Sigmoid colon (tissue), 7 donors: ENCODE data around the gene TM9SF3. TPM values are rescaled to one million over a fixed set of nuclear protein-coding genes. Genes with fewer than 3 reads are reported as not detected.

Source experiments
- DNase-seq: peaks from one replicate; pipeline ENCODE4 v3.0.0-alpha.2; 2019
- H3K27ac ChIP-seq, 4 donors: fragments of 200-600 bp; sonication (generic); one replicate each; pipeline ENCODE4 v1.5.1; 2016 to 2019; ENCODE audit warnings: mild to moderate bottlenecking in 1 of 4
- H3K27me3 ChIP-seq, 3 donors: fragments of 200-600 bp; sonication (generic); one replicate each; pipeline ENCODE4 v1.5.1; 2019; ENCODE audit warnings: mild to moderate bottlenecking in 1 of 3
- H3K36me3 ChIP-seq, 4 donors: fragments of 200-600 bp; sonication (generic); one replicate each; pipeline ENCODE4 v1.5.1; 2016 to 2019
- H3K4me1 ChIP-seq, 4 donors: fragments of 200-600 bp; sonication (generic); one replicate each; pipeline ENCODE4 v1.5.1; 2017 to 2019
- H3K4me3 ChIP-seq, 4 donors: fragments of 200-600 bp; sonication (generic); one replicate each; pipeline ENCODE4 v1.5.1; 2017 to 2019; ENCODE audit warnings: mild to moderate bottlenecking in 2 of 4, moderate library complexity in 1 of 4
- H3K9me3 ChIP-seq, 4 donors: fragments of 200-600 bp in 3 of 4; sonication (generic) in 3 of 4; one replicate each; pipeline versions ENCODE4 v1.5.1 to v1.6.1; 2013 to 2019
- EP300 ChIP-seq, 4 donors: sonication (generic); formaldehyde crosslinking; IDR thresholded peaks; one replicate each; pipeline ENCODE4 v1.6.1; 2017; ENCODE audit warnings: antibody characterized with exemption in 4 of 4
- POLR2A ChIP-seq, 2 donors: fragments of 450-650 bp; IDR thresholded peaks; one replicate each; pipeline ENCODE4 v1.6.1; 2016; ENCODE audit warnings: antibody characterized with exemption in 2 of 2, mild to moderate bottlenecking in 2 of 2, moderate library complexity in 2 of 2
- POLR2AphosphoS5 ChIP-seq, 4 donors: sonication (generic); formaldehyde crosslinking; IDR thresholded peaks; one replicate each; pipeline ENCODE4 v1.6.1; 2017; ENCODE audit warnings: antibody characterized with exemption in 4 of 4
- WGBS, 2 donors: extraction: QIAGEN DNeasy Blood & Tissue Kit; methylation state at CpG; one replicate each; pipeline ENCODE4 v1.1.7; 2013; 5-methylcytosine and 5-hydroxymethylcytosine counted together
- intact Hi-C: fragments of 100-400 bp; cut with DNase I; formaldehyde crosslinking; loops from one replicate; pipeline ENCODE4 v1.15.1; 2023
- polyA plus RNA-seq, 3 donors: library from polyadenylated mRNA; stranded (reverse); fragments of 200-250 nt; gene quantifications; one replicate each; pipeline ENCODE4 v1.2.3, GENCODE V29; 2013
- total RNA-seq, 4 donors: library from RNA; depleted of rRNA; stranded (reverse); fragments of >200 nt; gene quantifications; one replicate each; pipeline ENCODE4 v1.1.0, GENCODE V29; 2016
- TF ChIP-seq, protein P1 (sequence below), 4 experiments: fragments of 450-650 bp in 3 of 4; fragments of 200-600 bp in 1 of 4; IDR thresholded peaks; one replicate each; pipeline ENCODE4 v1.5.1; 2016 to 2019; ENCODE audit warnings: antibody characterized with exemption in 4 of 4, mild to moderate bottlenecking in 3 of 4, moderate library complexity in 2 of 4
- donor health status: healthy with polysubstance abuse.
- donor health status: Bipolar disorder and iron deficiency.
- donor health status: healthy.

TM9SF3 gene
- total RNA-seq (100 to 1,000 TPM; 104 to 115 (median 108) TPM), polyA plus RNA-seq (10 to 100 TPM; 18.5 to 64.8 (median 25.2) TPM)

DNA sequence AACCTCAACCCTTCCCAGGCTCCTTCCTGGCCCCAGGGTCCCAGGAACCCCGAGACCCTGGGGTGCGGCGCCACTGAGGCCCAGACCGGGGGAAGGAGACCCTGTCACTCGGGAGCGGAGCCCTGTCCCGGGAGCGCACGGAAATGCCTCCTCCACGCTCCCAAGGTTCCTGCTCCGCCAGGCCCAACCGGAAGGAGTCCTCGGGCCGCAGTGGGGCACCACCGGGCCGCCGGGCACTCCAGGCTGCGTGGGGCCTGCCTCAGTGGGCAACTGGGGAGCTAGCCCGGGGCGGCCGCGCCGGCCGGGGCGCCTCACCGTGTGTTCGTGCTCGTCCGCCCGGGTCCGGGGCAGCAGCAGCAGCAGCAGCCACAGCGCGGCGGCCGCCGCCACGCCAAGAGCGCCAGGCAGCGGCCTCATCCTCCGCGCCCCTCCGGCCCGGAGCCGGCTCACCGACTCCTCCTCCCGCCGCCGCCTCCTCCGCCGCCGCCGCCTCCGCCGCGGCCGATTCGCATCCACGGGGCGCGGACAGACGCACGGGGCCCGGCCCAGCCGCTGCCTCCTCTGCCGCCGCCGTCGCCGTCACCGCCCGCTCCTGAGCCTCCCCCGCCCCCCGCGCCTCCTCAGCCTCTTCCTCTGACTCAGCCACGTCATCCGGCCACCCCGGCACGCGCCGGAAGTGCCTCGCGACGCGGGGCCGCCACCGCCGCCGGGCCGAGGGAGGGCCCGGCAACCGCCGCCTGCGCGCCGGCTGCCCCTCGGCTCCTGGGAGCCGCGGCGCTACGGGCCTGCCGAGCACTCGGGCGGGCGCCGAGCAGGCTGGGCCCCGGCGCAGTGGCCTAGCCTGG, at the start of gene TM9SF3:
Gene TM9SF3 (minus strand): TSS at position 594 of the 845 bp plus-strand sequence. CDS start 177 bp downstream, at position 417.
- peaks cover 0 to 57% (median 53%) of the 10 kb centered on the region in 4 donors for H3K4me1 ChIP-seq
- H3K27ac ChIP-seq = peak within 1 kb of the TSS; percentile 96 to 99 (median 96)
- TF ChIP-seq POLR2A (IDR thresholded peaks at IDR 0.05) (peak in 1 of 2 donors; percentile 16), POLR2AphosphoS5 (IDR thresholded peaks at IDR 0.05) (peak; percentile 58 to 87 (median 78)), EP300 (IDR thresholded peaks at IDR 0.05) (no peak)
- TF ChIP-seq, protein P1, sequence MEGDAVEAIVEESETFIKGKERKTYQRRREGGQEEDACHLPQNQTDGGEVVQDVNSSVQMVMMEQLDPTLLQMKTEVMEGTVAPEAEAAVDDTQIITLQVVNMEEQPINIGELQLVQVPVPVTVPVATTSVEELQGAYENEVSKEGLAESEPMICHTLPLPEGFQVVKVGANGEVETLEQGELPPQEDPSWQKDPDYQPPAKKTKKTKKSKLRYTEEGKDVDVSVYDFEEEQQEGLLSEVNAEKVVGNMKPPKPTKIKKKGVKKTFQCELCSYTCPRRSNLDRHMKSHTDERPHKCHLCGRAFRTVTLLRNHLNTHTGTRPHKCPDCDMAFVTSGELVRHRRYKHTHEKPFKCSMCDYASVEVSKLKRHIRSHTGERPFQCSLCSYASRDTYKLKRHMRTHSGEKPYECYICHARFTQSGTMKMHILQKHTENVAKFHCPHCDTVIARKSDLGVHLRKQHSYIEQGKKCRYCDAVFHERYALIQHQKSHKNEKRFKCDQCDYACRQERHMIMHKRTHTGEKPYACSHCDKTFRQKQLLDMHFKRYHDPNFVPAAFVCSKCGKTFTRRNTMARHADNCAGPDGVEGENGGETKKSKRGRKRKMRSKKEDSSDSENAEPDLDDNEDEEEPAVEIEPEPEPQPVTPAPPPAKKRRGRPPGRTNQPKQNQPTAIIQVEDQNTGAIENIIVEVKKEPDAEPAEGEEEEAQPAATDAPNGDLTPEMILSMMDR (IDR thresholded peaks at IDR 0.05) = no peak
- DNase-seq = peak; percentile 96
- 0 to 1% methylated on average over 107 of the region's 107 CpGs for WGBS, 2 donors
- intact Hi-C loops = loop anchor here (1.0 to 10.0 kb wide), 3 partner anchors 32 to 247 kb away; no protein-coding TSS in a partner anchor
- H3K9me3 ChIP-seq = no peaks in the 10 kb centered on the region
- H3K27me3 ChIP-seq = no peaks in the 10 kb centered on the region
- H3K36me3 ChIP-seq = no peaks in the 10 kb centered on the region
- H3K4me3 ChIP-seq = peak within 1 kb of the TSS; percentile 76 to 95 (median 83)

DNA sequence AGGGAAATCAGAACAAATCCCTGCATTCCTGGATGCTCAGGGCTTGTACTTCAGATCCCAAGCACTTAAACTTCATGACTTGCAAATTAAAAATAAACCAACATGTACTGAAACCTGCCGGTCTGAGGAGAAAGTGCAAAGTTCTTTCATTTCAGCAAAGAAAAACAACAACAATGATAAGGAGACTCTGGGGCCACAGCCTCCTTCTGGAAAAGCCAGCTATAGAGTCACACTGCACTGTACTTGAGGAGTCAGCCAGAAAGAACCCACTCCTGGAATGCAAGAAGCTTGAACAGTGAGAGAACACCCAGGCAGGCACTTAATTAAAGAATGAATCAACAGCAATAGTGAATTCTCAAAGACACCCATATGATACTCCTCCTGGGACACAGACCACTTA, 49.7 kb upstream of the TM9SF3 start:
- H3K4me1 ChIP-seq = no peaks in the 10 kb centered on the region
- H3K27ac ChIP-seq = no peak overlapping the region
- no peak overlapping the region for H3K4me3 ChIP-seq
- TF ChIP-seq POLR2AphosphoS5 (IDR thresholded peaks at IDR 0.05) = no peak
- 11 to 37% methylated on average over 1 of the region's 1 CpG for WGBS, 2 donors
- no peaks in the 10 kb centered on the region for H3K36me3 ChIP-seq
- intact Hi-C loops = no loop called here
- no peaks in the 10 kb centered on the region for H3K27me3 ChIP-seq
- no peak for DNase-seq
- H3K9me3 ChIP-seq = no peaks in the 10 kb centered on the region

DNA sequence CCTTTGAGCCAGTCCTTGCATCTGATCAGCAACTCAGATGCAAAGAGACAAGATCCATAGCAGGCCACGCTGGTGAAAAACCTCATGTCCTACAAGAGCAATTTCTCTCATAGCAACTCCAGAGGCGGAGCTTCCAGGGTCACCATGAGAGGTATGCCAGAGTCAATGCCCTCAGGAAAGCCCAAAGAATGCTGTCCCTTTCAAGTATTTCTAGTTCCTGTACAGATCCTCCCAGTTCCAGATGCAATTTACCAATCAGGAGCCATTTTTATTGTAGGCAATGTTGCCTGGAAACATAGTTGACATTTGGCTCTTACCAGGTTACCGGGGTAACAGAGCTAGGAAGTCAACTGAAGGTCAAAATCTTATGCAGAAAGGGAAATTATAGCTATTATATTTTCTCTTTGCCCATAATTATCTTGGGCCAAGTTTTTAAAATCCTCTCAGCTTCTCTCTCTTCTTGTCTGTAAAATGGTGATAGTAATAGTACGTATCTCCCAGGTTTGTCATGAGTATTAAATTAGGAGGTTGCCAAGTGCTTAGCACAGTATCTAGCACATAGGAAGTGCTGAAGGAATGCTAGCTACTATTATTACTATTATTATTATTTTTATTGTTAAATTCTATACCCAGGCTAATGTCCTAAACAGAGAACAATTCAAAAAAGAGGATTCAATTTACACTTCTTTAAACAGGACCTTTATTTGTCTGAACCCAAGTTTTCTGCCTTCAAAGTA, 46.3 kb upstream of the TM9SF3 start:
- no peak overlapping the region for H3K27ac ChIP-seq
- DNase-seq = no peak
- no peaks in the 10 kb centered on the region for H3K9me3 ChIP-seq
- intact Hi-C loops = no loop called here
- H3K4me1 ChIP-seq = no peaks in the 10 kb centered on the region
- H3K36me3 ChIP-seq = no peaks in the 10 kb centered on the region
- H3K4me3 ChIP-seq = no peak overlapping the region
- TF ChIP-seq POLR2AphosphoS5 (IDR thresholded peaks at IDR 0.05) (no peak), POLR2A (IDR thresholded peaks at IDR 0.05) (no peak), EP300 (IDR thresholded peaks at IDR 0.05) (no peak)
- TF ChIP-seq, protein P1 (IDR thresholded peaks at IDR 0.05) = no peak
- WGBS, 2 donors = 28 to 64% methylated on average over 4 of the region's 4 CpGs
- no peaks in the 10 kb centered on the region for H3K27me3 ChIP-seq

DNA sequence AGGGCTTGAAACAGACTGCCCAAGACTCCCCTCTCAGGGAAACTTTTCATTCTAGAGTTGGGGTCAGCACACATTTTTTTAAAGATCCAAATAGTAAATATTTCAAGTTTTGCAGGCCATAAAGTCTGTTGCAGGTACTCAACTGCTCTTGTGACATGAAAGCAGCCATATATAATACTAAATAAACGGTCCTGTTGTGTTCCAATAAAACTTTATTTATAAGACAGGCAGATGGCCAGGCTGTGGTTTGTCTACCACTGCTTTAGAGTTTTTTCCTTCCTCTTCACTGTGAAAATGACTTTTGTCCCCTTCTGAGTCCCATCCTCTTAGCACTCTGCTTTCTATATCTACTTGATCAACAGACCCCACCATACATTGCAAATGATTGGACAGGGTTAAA, 40.5 kb upstream of the TM9SF3 start:
- DNase-seq = no peak
- Histone ChIP-seq H3K4me1 (no peaks in the 10 kb centered on the region), H3K9me3 (no peaks in the 10 kb centered on the region), H3K27ac (no peak overlapping the region), H3K27me3 (no peaks in the 10 kb centered on the region), H3K4me3 (no peak overlapping the region), H3K36me3 (no peaks in the 10 kb centered on the region)
- intact Hi-C loops = no loop called here
- WGBS, 2 donors = 45 to 60% methylated on average over 1 of the region's 1 CpG
- TF ChIP-seq, protein P1 (IDR thresholded peaks at IDR 0.05) = no peak
- TF ChIP-seq EP300 (IDR thresholded peaks at IDR 0.05) (no peak), POLR2AphosphoS5 (IDR thresholded peaks at IDR 0.05) (no peak), POLR2A (IDR thresholded peaks at IDR 0.05) (no peak)

DNA sequence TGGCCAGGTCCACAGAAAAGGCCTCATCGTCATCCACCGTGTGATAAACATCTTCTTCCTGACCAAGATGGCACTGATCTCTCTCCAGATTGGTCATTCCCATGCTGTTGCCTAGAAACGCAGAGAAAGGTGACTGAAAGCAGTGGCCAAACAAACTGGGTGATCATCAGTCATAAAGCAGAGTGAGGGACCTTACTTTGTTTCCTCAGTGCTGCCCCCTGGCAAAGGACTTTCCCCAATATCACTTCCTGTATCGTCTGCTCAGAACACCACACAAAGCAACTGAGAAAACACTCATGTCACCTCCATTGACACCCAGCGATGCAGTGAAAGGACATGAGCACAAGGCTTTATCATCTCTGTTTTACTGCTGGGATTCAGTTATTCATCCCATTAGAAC, 40.0 kb upstream of the TM9SF3 start:
- WGBS, 2 donors = 91 to 93% methylated on average over 5 of the region's 5 CpGs
- Histone ChIP-seq H3K36me3 (no peaks in the 10 kb centered on the region), H3K4me1 (no peaks in the 10 kb centered on the region), H3K27ac (no peak overlapping the region), H3K9me3 (no peaks in the 10 kb centered on the region), H3K4me3 (no peak overlapping the region), H3K27me3 (no peaks in the 10 kb centered on the region)
- no peak for DNase-seq
- intact Hi-C loops = no loop called here
- TF ChIP-seq EP300 (IDR thresholded peaks at IDR 0.05) (no peak), POLR2AphosphoS5 (IDR thresholded peaks at IDR 0.05) (no peak)
- TF ChIP-seq, protein P1 (IDR thresholded peaks at IDR 0.05) = no peak
